ENCODE data around the gene VIL1. TPM values are rescaled to one million over a fixed set of nuclear protein-coding genes. Genes with fewer than 3 reads are reported as not detected.

VIL1 gene
- total and polyA plus RNA-seq, 2 of the 8 experiments (the other 6 are each of a cell fraction or from before 2014, with no cell fraction given), result 6.2 to 7.0 TPM

GRCh38 chr2:218392459-218392858 is 26.5 kb upstream of the VIL1 start:
- Histone ChIP-seq H3K9me3 (ENCODE audit: insufficient read depth in 2 of 2, low read depth in 1 of 2, low read length in 1 of 2) (no peaks in the 10 kb centered on the region), H2BK20ac (ENCODE audit: low read length) (no peak overlapping the region), H3K79me2 (ENCODE audit: control insufficient read depth in 1 of 2, insufficient read depth in 2 of 2, low read length in 2 of 2) (no peaks in the 10 kb centered on the region), H3K4me1 (replicated peaks in 1 of 4; ENCODE audit: control insufficient read depth in 3 of 4, insufficient read depth in 4 of 4, low read length in 3 of 4) (peaks cover 0 to 24% (median 14%) of the 10 kb centered on the region in 4 experiments; a peak in 6 of 7 replicates), H2BK12ac (ENCODE audit: low read depth, low read length) (no peak overlapping the region), H4K5ac (ENCODE audit: insufficient read length, low read depth, low read length) (no peak overlapping the region), H2BK15ac (ENCODE audit: low read length) (no peak overlapping the region), H4K91ac (replicated peaks; ENCODE audit: insufficient read length, low read length) (no peak overlapping the region), H3K27ac (ENCODE audit: low read depth, low read length) (no peak overlapping the region), H3K79me1 (ENCODE audit: low read depth, low read length) (no peaks in the 10 kb centered on the region), H4K20me1 (replicated peaks in 1 of 2; ENCODE audit: control insufficient read depth in 1 of 2, insufficient read depth in 2 of 2, low read length in 2 of 2) (no peaks in the 10 kb centered on the region), H3K18ac (ENCODE audit: extremely low read depth, low read length) (no peak overlapping the region; the same call in 1 of the 2 replicates), H3K4me2 (ENCODE audit: insufficient read depth in 1 of 2, low read depth in 2 of 2, low read length in 2 of 2) (no peak overlapping the region), H3K4me3 (ENCODE audit: extremely low read depth in 1 of 4, insufficient read depth in 2 of 4, low read depth in 3 of 4, low read length in 4 of 4) (no peak overlapping the region), H2AK5ac (ENCODE audit: low read depth, low read length) (no peak overlapping the region), H2BK120ac (replicated peaks; ENCODE audit: low read depth, low read length) (no peak overlapping the region), H3K14ac (ENCODE audit: insufficient read length) (no peak overlapping the region), H3K23me2 (ENCODE audit: low read depth, low read length) (peaks cover 11% of the 10 kb centered on the region; the same call in 1 of the 2 replicates), H3K9ac (replicated peaks in 1 of 4; ENCODE audit: extremely low read depth in 1 of 4, low read depth in 3 of 4, low read length in 3 of 4) (no peak overlapping the region), H4K8ac (ENCODE audit: extremely low read depth, insufficient read depth, low read length) (no peak overlapping the region; the same call in 1 of the 2 replicates), H2AFZ (ENCODE audit: low read length) (0 out of 2 replicates have a peak overlapping the region, but pooled peaks have one; percentile 23), H3K56ac (replicated peaks; ENCODE audit: insufficient read length, low read depth, low read length) (no peak overlapping the region), H3K27me3 (replicated peaks in 1 of 4; ENCODE audit: control insufficient read depth in 3 of 4, extremely low read depth in 1 of 4, insufficient read depth in 3 of 4, low read length in 3 of 4) (peaks cover 10 to 14% (median 11%) of the 10 kb centered on the region in 4 experiments), H3K23ac (ENCODE audit: insufficient read length) (no peak overlapping the region), H3K4ac (replicated peaks; ENCODE audit: insufficient read length, low read depth, low read length) (no peak overlapping the region), H3K36me3 (ENCODE audit: control insufficient read depth in 2 of 4, insufficient read depth in 4 of 4, low read length in 3 of 4) (no peaks in the 10 kb centered on the region), H2BK5ac (ENCODE audit: low read depth, low read length) (no peak overlapping the region)
- DNase-seq (ENCODE audit: low read depth in 1 of 2, low spot score in 2 of 2), result no peak
- POLR2A ChIA-PET (ENCODE audit: partially characterized antibody), result interaction anchor here (0.7 kb wide), 1 partner anchor 121 kb away, joined by 3 read pairs; no protein-coding TSS in a partner anchor
- CTCF ChIA-PET (ENCODE audit: partially characterized antibody), result interaction anchor here (0.6 to 7.5 kb wide), 10 partner anchors 10 to 1727 kb away, joined by 3 to 96 read pairs (median 6); partner anchors contain the start of genes AAMP, CATIP, PNKD and SLC11A1
- WGBS, 2 experiments (ENCODE audit: extremely low coverage in 1 of 2, insufficient coverage in 1 of 2, insufficient read length in 1 of 2, insufficient replicate concordance in 2 of 2, low coverage in 1 of 2, low lambda C conversion rate in 2 of 2, missing lambda C conversion rate in 1 of 2), result 93% methylated on average over 5 of the region's 5 CpGs; no CpG with 5 or more reads in 1 of the 2 experiments
- TF ChIP-seq YY1 (IDR thresholded peaks at IDR 0.05; ENCODE audit: low read depth, low read length), result no peak
- TF ChIP-seq KDM1A (IDR thresholded peaks at IDR 0.05; ENCODE audit: borderline replicate concordance, low read length), result 0 out of 2 replicates have a peak, but pooled peaks have one; percentile 17
- TF ChIP-seq ZNF274 (IDR thresholded peaks at IDR 0.05; ENCODE audit: borderline replicate concordance, extremely low read depth, low read length), result no peak
- FAIRE-seq, result no peak
